ENCODE results near the gene SMG6. TPM values are rescaled to one million over a fixed set of nuclear protein-coding genes. Genes with fewer than 3 reads are reported as not detected.
A peak's percentile ranks its signal among the peaks of the same experiment; 100 is the strongest.

SMG6 gene
- 15.3 and 24.9 TPM in 2 replicates for total RNA-seq (2014; rRNA removed; shearing (Covaris generic); ENCODE audit: low replicate concordance)

DNA sequence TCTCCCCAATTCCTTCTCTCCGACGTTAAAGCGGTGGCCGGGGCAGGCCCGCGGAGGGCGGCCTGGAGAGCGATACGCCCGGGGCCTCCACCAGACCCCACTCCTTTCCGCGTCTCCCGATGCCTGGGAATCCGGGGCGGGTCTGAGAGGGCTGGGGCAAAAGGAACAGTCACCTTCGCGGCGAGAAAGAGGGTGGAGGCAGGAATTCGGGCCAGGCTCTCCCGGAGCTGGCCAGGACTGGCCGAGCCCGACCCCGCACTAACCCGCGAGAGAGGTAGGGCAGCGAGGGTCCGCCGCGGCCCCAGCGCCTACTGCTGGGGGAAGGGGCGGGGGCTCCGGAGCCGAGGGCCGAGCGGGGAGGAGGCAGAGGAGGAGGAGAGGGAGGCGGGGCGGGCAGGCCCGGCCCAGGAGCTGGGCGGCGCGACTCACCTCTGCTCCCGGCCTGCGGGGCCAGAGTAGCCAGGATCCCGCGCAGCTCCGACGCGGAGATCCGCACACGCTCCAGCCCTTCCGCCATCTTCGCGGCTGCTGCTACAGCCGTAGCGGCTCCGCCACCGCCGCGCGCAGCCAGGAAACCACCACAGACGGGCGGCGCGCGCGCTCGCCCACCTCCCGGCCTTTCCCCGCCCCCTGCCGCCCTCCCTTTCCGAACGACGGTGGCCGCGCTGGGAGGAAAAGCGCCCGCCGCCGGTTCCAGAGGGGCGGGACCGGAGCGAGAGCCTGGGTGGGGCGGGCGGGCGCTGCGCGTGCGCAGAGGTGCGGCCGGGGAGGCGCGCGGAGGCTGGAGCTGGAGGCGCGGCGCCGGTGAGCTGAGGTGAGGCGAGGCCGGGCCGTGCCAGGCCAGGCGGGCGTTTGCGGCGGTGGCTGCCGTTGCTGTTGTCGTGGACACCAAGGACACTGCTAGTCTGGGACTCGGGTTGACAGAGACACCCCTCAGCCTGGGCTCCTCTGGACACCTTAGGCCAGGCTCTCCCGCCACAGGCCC lies at the start of gene SMG6, which contains the start of gene SRR:
Gene SMG6 (minus strand): TSS at position 582 of the 985 bp plus-strand sequence. CDS start 65 bp downstream, at position 517.
Gene SRR (plus strand): TSS at position 747 of the 985 bp plus-strand sequence. CDS start 11,611 bp downstream, outside the sequence.
- Histone ChIP-seq H3K9me3 (no peaks in the 10 kb centered on the region), H3K4me3 (peak within 1 kb of the TSS; percentile 58), H3K36me3 (peaks cover 2% of the 10 kb centered on the region; the same call in 1 of the 2 replicates), H3K27me3 (no peaks in the 10 kb centered on the region)
- peak; percentile 83 for DNase-seq

DNA sequence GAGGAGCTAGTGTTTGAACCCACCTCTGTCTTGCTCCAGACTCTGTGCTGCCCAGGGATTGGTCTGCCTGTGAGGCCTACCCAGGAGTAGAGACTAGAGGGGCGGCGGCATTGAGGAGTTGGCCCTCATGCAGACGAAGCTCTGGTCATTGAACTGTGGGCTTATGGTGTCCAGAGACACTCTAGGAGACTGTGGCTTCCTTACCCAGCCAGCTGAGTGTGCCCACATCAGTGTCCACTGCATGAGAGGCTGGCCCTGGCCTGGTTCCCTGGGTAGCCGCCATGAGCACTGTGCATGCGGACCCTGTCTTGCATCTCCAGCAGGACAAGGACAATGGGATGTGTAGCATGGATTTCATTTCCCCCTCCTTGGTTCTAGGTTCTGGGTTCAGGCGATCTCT lies 47.7 kb upstream of the SMG6 start:
- H3K9me3 ChIP-seq = no peaks in the 10 kb centered on the region
- DNase-seq = no peak
- no peaks in the 10 kb centered on the region for H3K36me3 ChIP-seq
- no peak overlapping the region for H3K4me3 ChIP-seq
- no peaks in the 10 kb centered on the region for H3K27me3 ChIP-seq

DNA sequence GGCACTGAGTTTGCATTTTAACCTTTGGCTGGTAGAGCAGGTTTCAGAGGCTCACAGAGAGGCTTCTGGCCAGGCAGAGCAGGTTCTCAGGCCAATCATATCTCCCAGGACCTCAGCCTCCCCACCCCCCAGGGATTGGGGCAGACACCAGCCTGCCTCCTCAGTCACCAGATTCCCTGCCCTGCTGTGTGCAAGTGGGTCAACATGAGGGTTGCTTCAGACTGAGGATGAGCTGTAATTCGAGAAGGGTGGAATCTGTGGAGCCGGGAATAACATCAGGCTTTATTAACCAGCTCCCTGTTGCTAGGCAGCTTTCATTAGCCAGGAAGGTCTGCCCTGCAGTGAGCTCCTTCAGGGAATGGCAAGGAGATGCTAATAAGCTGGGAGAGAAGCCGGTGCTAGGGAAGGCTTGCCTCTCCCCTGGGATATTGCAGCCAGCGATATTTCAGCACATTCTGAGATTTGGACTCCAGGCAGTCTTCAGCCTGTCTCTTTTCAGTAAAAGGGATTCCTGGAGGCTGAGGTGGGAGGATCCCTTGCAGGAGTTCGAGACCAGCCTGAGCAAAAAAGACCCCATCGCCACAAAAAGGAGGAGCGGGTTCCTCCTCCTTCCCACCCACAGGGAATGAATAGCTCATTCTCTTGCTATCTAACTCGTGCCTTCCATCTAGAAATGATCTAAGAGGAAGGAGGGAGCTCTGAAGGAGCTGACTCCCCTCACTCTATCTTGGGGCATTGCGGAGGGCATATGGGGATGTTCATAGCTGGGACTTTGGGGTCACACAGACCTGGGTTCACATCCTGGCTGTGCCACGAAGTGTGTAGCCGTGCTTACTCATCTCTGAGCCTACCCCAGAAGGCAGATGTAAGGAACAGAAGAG lies 44.5 kb upstream of the SMG6 start:
- Histone ChIP-seq H3K9me3 (no peaks in the 10 kb centered on the region), H3K27me3 (no peaks in the 10 kb centered on the region), H3K4me3 (no peak overlapping the region), H3K36me3 (no peaks in the 10 kb centered on the region)
- DNase-seq = no peak

DNA sequence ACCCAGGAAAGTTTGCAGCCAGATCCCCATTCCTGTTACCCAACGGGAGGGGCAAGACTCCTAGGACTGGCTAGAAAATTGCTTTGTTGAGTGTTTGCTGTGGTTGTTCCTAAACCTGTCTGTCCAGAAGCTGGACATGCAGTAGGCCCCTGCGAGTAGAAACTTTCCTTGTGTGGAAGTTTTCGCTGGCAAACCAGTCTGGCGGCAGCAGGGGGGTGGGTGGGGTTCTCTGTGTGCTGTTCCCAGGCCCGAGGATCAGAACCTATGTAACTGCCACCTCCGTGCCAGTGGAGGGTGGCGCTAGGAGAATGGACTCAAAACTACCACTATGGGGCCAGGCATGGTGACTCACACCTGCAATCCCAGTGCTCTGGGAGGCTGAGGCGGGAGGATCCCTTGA lies 42.9 kb upstream of the SMG6 start:
- no peaks in the 10 kb centered on the region for H3K9me3 ChIP-seq
- H3K36me3 ChIP-seq = no peaks in the 10 kb centered on the region
- no peak overlapping the region for H3K4me3 ChIP-seq
- H3K27me3 ChIP-seq = no peaks in the 10 kb centered on the region
- DNase-seq = no peak

- DNase-seq = no peak
- Histone ChIP-seq H3K27me3 (no peaks in the 10 kb centered on the region), H3K4me3 (no peak overlapping the region), H3K9me3 (no peaks in the 10 kb centered on the region), H3K36me3 (no peaks in the 10 kb centered on the region)
Observed at GRCh38 chr17:2344528-2344927, 40.9 kb upstream of the SMG6 start.

DNA sequence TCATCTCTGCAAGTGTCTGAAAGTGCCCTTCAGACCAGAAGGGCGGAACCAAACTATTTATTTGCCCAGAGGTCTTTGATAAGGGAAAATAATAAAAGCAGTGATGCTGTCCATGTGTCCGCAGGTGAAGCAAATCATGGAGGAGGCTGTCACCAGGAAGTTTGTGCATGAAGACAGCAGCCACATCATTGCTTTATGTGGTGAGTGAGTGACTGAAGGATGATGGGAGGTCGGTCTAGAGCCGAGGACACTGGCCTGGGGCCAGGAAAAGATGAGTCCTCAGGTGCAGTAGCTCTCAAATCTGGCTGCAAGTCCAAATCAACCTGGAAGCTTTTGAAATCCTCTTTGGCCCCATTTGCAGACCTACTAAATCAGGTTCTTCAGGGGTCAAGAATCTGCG lies 39.8 kb upstream of the SMG6 start:
- Histone ChIP-seq H3K9me3 (no peaks in the 10 kb centered on the region), H3K36me3 (no peaks in the 10 kb centered on the region), H3K27me3 (no peaks in the 10 kb centered on the region), H3K4me3 (no peak overlapping the region)
- DNase-seq = no peak

GRCh38 chr17:2338315-2338657 lies 34.7 kb upstream of the SMG6 start:
- Histone ChIP-seq H3K4me3 (peak overlapping the region; percentile 90), H3K36me3 (peaks cover 26% of the 10 kb centered on the region), H3K9me3 (no peaks in the 10 kb centered on the region), H3K27me3 (no peaks in the 10 kb centered on the region)
- DNase-seq = no peak

DNA sequence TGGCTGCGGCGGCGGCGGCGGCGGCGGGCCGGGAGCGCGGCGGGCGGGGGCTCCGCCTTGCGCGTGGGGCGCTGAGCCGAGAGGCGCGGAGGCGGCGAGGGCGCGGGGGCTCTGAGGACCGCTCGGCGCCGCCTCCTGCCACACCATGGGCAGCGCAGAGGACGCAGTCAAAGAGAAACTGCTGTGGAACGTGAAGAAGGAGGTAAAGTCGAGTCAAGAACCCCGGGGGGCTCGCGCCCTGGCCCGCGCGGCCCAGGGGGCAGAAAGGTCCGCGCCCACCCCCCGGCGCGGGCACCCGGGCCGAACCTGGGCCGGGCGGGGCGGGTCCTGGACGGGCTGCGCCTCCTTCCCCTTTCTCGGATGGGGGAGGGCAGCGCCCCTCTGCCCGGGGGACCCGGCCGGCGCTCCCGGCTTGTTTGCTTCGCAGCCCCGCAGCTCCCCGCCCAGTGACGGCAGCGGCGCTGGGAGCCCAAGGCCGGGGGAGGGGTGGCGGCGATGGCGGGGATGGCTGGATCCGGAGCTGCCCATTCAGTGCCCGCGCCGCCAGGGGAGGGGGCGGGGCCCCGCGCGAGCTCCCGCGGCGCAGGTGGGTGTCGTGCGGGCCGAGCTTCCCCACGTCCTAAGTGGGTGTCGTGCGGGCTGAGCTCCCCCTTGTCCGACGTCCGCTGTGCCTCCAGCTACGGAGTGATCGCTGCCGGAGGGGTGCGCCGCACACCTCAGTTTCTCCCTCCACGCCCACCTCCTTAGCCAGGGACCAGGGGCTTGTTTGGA lies 34.1 kb upstream of the SMG6 start:
- Histone ChIP-seq H3K4me3 (peak overlapping the region; percentile 90), H3K36me3 (peaks cover 31% of the 10 kb centered on the region), H3K9me3 (no peaks in the 10 kb centered on the region), H3K27me3 (no peaks in the 10 kb centered on the region)
- peak; percentile 63 for DNase-seq

GRCh38 chr17:2336852-2337543 lies 33.4 kb upstream of the SMG6 start, which contains the start of gene SGSM2:
Gene SGSM2 (plus strand): TSS chr17:2337501. CDS start chr17:2337689, 188 bp downstream.
- peak; percentile 54 for DNase-seq
- Histone ChIP-seq H3K36me3 (peaks cover 39% of the 10 kb centered on the region), H3K9me3 (no peaks in the 10 kb centered on the region), H3K4me3 (peak within 1 kb of the TSS; percentile 90), H3K27me3 (no peaks in the 10 kb centered on the region)

DNA sequence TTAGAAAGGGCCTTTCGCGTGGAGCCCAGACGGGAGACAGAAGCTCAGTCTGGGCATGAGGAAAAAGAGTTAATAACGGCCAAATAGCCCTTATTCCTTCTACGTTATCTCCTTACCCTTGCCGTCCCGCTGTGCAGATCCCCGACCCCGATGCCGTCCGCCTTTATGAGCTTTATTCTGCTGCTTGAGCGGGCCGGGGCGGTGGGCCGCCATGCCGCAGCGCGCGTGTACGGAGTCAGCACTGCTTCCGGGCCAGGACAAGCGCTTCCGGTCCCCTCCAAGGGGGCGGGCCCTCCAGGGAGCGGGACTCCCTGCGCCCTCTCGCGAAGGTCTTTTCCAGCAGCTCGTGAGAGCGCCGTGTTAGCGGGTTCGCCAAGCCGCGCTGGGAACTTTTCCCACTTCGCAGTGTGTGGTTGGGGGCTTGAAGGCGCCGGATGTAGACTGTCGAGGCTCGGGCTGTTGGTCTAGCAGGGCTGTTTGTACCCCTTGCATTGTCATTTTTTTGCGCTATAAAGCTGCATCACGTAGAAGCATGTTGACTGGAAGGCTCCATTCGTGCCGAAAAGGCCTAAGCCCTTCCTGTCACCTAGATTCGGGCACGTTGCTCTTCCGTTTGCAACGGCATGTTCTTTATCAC lies 32.7 kb upstream of the SMG6 start, which contains the start of gene TSR1:
Gene TSR1 (minus strand): TSS at position 243 of the 637 bp plus-strand sequence. CDS start 30 bp downstream, at position 213.
- peak; percentile 90 for DNase-seq
- Histone ChIP-seq H3K27me3 (no peaks in the 10 kb centered on the region), H3K4me3 (peak within 1 kb of the TSS; percentile 90), H3K36me3 (peaks cover 44% of the 10 kb centered on the region), H3K9me3 (no peaks in the 10 kb centered on the region)

DNA sequence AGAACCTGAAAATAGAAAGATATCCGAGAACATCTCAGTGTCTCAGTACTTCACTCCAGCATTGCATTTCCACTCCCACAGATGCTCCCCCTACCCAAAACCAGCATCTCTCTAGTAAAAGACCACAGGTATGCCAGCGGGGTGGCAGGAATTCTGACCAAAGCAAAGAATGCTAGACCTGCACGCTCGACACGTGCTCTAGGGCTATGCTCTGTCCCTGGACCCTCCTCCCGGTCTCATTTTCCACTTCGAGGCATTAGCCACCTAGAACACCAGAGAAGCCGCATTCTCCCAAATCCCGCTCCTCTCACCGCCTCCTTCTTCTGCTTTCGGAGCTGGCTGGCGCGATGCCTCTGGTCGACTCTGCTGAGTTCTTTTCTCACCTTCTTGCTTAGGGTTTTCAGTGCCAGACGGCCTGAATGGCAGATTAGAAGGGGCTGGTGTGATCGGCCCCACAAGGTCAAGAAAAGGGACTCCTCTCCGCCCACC lies 32.2 kb upstream of the SMG6 start:
- Histone ChIP-seq H3K4me3 (peak overlapping the region; percentile 90), H3K27me3 (no peaks in the 10 kb centered on the region), H3K9me3 (no peaks in the 10 kb centered on the region), H3K36me3 (peaks cover 50% of the 10 kb centered on the region)
- no peak for DNase-seq

DNA sequence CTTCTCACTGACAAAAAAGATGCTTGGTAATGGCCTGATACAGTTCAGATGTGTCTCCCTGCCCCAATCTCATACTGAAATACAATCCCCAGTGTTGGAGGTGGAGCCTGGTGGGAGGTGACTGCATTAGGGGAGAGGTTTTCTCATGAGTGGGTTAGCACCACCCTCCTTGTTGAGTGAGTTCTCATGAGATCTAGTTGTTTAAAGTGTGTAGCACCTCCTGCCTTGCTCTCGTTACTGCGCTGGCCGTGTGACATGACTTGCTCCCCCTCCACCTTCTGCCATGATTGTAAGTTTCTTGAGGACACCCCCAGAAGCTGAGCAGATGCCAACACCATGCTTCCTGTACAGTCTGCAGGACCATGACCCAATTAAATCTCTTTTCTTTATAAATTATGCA lies 27.7 kb upstream of the SMG6 start:
- Histone ChIP-seq H3K4me3 (no peak overlapping the region), H3K36me3 (peaks cover 73% of the 10 kb centered on the region), H3K27me3 (no peaks in the 10 kb centered on the region), H3K9me3 (no peaks in the 10 kb centered on the region)
- DNase-seq = no peak

DNA sequence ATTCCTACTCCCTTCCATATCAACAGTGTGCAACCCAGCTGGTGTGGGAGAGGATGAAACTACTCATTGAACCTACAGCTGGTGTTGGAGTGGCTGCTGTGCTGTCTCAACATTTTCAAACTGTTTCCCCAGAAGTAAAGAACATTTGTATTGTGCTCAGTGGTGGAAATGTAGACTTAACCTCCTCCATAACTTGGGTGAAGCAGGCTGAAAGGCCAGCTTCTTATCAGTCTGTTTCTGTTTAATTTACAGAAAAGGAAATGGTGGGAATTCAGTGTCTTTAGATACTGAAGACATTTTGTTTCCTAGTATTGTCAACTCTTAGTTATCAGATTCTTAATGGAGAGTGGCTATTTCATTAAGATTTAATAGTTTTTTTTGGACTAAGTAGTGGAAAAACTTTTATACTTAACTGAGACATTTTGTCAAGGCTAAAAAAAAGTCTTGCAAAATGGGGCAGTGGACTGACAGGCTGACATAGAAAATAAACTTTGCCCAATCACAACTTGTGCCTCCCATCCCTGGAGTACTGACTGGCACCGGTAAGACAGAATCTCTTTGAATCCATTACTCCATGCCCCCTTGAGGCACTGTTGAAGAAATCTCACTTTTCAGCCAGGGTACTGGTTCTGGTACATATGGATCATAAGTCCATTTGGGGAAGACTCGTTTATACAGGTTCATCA lies 20.2 kb upstream of the SMG6 start:
- no peak overlapping the region for H3K4me3 ChIP-seq
- H3K27me3 ChIP-seq = no peaks in the 10 kb centered on the region
- DNase-seq = no peak
- no peaks in the 10 kb centered on the region for H3K9me3 ChIP-seq
- H3K36me3 ChIP-seq = peaks cover 46% of the 10 kb centered on the region

GRCh38 chr17:2321399-2321798 lies 17.8 kb upstream of the SMG6 start:
- peaks cover 39% of the 10 kb centered on the region for H3K36me3 ChIP-seq
- H3K4me3 ChIP-seq = no peak overlapping the region
- H3K27me3 ChIP-seq = no peaks in the 10 kb centered on the region
- H3K9me3 ChIP-seq = no peaks in the 10 kb centered on the region
- no peak for DNase-seq

GRCh38 chr17:2319051-2319450 lies 15.5 kb upstream of the SMG6 start:
- H3K27me3 ChIP-seq = no peaks in the 10 kb centered on the region
- no peak for DNase-seq
- no peak overlapping the region for H3K4me3 ChIP-seq
- H3K9me3 ChIP-seq = no peaks in the 10 kb centered on the region
- H3K36me3 ChIP-seq = peaks cover 20% of the 10 kb centered on the region
